Body of pancreas (tissue), 4 donors: Measurements from ENCODE around the gene SEC62.

Experiments
- CTCF ChIP-seq, 7 experiments: fragments of 450-650 bp in 4 of 7; fragments of 200-600 bp in 3 of 7; sonication (generic) in 3 of 7; IDR thresholded peaks; one replicate each; pipeline ENCODE4 v1.5.1; 2016 to 2019; ENCODE audit warnings: antibody characterized with exemption in 7 of 7
- POLR2A ChIP-seq, 3 donors: fragments of 450-650 bp; IDR thresholded peaks; one replicate each; pipeline ENCODE4 v1.6.1; 2016; ENCODE audit warnings: antibody characterized with exemption in 3 of 3, mild to moderate bottlenecking in 2 of 3

- TF ChIP-seq CTCF (IDR thresholded peaks at IDR 0.05), result no peak
- TF ChIP-seq POLR2A (IDR thresholded peaks at IDR 0.05), result no peak
These were observed 58.0 kb downstream of the SEC62 start for GRCh38 chr3:170024581-170024980.
